GM18505 (cell line): Measurements from ENCODE around the gene PKN2.

Experiments
- ATAC-seq: cut with Tn5 transposase; IDR thresholded peaks from one replicate; pipeline ENCODE4 v1.9.1; 2021; ENCODE audit not compliant: unreplicated experiment
- POLR2A ChIP-seq: IDR thresholded peaks from 4 replicates; pipeline ENCODE4 v1.6.1; 2011; ENCODE audit warnings: borderline replicate concordance; ENCODE audit not compliant: insufficient read depth, insufficient read length; ENCODE audit errors: extremely low read depth

The PKN2 gene

DNA sequence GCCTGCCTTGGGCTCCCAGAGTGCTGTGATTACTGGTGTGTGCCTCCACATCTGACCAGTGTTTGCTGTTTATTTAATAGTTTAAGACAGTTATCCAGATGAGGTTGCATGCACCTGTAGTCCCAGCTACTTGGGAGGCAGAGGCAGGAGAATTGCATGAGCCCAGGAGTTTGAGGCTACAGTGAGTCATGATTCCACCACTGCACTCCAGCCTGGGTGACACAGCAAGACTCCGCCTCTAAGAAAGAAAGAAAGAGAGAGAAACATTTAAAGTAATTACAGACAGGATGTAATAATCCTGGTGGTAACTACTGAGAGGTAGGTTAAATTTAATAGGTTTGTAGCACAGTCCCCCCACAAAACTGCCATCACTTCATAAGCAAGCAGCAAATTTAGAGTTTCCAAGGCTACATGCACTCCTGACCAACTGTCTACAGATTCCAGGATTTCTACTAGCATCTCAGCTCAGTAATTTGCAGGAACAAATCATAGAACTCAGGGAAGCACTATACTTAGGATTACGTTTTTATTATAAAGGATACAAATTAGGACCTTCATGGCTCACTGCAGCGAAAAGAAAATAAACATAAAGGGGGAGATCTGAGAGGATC is 89.6 kb downstream of the PKN2 start:
- TF ChIP-seq POLR2A = no peak
- no peak for ATAC-seq

DNA sequence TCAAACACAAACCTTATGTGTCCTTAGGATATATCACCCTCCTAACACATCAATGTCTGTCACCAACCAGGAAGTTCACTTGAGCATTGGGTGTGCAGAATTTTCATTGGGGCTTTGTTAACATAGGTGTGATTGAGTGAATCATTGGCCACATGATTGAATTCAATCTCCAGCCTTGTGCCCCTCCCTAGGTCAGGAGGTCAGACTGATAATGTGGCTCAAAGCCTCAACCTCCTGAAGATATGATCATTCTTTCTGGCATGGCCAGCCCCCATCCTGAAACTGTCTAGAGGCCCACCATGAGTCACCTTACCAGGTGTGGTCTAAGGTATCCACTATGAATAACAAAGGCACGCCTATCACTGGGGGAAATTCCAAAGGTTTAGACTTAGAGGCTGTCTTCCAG is 90.1 kb downstream of the PKN2 start:
- no peak for TF ChIP-seq POLR2A
- no peak for ATAC-seq

- no peak for TF ChIP-seq POLR2A
- ATAC-seq = no peak
These were observed 93.6 kb downstream of the PKN2 start for GRCh38 chr1:88777604-88778149.

GRCh38 chr1:88779880-88780279 is 95.8 kb downstream of the PKN2 start:
- no peak for TF ChIP-seq POLR2A
- no peak for ATAC-seq

DNA sequence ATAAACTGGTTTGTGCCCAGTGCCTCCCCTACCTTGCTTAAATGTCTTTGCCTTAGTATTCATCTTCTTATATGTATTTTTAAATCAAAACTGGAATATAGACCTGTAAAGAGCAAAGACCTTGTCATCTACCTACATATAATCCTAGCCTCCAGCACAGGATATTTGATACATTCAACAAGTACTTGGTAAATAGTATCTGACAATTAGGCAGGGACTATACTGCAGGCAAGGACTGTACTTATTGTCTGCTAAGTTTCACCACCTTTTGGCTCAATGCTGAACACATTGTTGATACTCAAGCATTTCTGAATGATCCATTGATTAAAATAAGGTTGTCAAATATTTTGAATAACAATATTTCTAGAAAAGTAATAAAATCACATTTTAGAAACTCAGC is 96.4 kb downstream of the PKN2 start:
- ATAC-seq = no peak
- TF ChIP-seq POLR2A = no peak

DNA sequence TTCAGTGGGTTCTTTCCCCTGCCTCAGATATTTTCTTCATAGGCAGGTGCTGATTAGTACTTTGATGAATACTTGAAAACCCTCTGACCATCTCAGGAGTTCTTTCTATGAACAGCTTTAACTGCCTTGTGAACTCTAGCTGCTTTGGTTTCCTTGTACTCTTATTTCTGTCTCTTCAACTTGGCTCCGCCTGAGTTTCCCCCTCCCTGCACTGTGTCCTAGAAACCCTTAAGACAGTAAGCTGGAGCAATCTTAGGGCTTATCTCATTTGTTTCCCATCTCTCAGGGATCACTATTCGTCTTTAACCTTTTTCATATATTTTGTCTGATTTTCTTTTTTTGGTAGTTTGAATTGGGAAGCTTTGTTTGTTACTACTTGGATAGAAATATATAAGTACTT is 99.1 kb downstream of the PKN2 start:
- ATAC-seq = no peak
- TF ChIP-seq POLR2A = no peak

DNA sequence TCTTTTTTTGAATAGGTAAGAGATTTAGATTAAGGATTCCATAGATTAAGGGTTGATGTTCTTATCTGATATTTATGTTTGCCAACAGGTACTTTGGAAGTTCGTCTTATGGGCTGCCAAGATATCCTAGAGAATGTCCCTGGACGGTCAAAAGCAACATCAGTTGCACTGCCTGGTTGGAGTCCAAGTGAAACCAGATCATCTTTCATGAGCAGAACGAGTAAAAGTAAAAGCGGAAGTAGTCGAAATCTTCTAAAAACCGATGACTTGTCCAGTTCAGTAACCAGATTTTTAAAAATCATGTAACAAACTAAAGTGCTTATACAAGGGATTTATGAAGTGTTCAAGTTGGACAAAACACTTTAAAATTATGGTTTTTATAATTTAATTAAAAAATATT is 100.5 kb downstream of the PKN2 start:
- ATAC-seq = no peak

DNA sequence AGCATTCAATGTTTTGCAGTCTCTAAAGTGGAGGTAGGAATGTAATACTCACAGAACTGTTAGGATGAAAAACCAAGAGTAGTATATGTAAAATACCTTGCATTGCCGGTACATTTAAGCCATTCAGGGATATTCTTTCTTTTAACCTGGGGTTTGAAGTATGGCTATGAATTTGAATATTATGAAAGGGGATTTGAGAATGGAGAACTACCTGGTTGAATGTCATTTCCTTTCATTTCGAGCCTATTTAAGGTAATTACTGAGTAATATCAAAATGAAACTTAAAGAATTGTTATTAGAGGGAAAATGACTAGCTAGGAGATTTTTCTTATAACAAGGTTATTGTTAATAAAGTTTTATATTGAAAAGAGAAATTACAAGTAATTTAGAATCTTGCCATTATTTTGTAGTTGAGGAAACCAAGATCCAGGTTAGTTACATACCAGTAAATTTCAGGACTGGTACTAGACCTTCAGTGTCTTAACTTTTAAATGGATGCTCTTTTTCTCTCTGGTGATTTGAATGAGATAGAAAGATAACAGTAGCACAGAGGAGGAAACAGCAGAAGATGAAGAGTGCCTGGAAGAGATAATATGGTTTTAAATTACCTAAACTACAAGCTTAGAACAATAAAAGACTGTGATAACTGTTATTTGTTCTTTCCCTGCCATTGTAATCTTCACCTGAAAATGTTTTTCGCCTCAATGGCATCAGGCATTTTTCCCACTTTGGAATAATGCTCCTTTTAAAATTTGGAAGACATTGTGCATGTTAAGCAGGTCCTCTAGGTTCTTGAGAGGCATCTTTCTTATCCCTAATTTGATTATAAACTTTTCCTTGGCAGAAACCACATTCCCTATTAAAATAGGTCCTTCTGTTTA is 103.2 kb downstream of the PKN2 start:
- TF ChIP-seq POLR2A = no peak
- ATAC-seq = no peak

More for the DNA sequence above, 100.5 kb downstream of the PKN2 start:
- no peak for TF ChIP-seq POLR2A

DNA sequence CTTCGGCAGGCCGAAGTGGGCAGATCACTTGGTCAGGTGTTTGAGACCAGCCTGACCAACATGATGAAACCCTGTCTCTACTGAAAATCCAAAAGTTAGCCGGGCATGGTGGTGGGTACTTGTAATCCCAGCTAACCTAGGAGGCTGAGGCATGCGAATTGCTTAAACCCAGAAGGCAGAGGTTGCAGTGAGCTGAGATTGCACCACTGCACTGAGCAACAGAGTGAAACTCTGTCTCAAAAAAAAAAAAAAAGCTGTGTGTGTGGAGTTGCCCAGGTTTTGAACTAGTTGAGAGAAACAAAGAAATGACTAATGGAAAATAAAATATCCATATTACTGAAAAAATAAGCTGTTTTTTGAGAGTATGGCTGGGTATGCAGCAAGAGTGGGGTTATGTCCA is 107.1 kb downstream of the PKN2 start:
- TF ChIP-seq POLR2A = no peak
- ATAC-seq = no peak

- TF ChIP-seq POLR2A = no peak
- no peak for ATAC-seq
These were observed 115.4 kb downstream of the PKN2 start for GRCh38 chr1:88799491-88799890.

DNA sequence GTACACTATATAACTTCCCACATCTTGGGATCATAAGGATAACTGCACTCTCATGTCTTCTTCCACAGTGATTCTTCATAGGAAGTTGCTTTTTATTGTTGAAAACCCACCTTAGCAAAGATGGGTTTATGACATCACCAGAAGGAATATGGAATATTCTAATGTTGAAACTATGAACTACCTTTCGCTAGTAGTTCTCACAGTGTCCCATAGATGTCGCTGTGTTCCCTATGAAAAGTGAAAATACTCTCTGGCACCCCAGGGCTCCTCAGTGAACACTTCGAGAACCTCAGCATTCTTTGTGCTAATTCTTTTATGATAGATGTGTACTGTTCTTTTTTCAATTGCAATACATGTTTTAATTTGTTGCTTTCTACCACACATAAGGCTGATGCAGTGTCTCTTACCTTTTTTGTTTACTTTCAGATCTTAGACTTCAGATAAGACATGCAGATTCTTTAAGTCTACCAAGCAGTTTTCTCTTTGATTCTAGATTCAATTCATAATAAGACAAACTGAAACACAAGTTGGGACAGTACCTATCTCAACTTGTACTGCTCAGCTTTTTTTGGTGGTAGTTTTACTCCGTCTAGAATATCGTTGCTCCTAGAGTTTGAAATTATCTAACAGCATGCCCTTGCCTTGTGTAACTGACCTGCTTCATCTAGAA is 116.4 kb downstream of the PKN2 start:
- TF ChIP-seq POLR2A = no peak
- no peak for ATAC-seq

- ATAC-seq = no peak
- no peak for TF ChIP-seq POLR2A
These were observed 117.6 kb downstream of the PKN2 start for GRCh38 chr1:88801575-88802208.

GRCh38 chr1:88802404-88802803 is 118.3 kb downstream of the PKN2 start:
- ATAC-seq = no peak

DNA sequence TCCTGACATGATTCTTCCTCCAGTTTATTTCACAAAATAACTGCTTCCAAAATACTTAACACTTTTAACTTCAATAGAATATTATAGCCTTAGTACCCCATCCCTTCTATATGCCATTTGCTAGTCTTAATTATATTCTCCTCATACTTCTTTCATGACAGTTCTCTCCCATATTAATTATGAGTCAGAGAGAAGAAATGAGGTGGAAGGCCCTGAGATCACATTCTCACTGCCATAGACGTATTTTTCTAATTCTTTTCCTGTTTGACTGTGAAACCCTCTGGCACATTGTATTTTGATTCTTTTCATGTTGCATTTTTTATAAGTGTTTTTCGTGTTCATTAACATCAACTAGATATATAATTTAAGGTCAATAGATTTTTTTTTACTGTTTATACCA is 118.9 kb downstream of the PKN2 start:
- TF ChIP-seq POLR2A = no peak

More at GRCh38 chr1:88802404-88802803, 118.3 kb downstream of the PKN2 start:
- no peak for TF ChIP-seq POLR2A

GRCh38 chr1:88803444-88803843 is 119.4 kb downstream of the PKN2 start:
- TF ChIP-seq POLR2A = no peak
- ATAC-seq = no peak

More for the DNA sequence above, 118.9 kb downstream of the PKN2 start:
- ATAC-seq = no peak
